Right lobe of liver (tissue), 4 donors: ENCODE results near the gene DYNLT2B.

Experiments
- CTCF ChIP-seq, 4 donors: fragments of 200-600 bp in 3 of 4; fragments of 450-650 bp in 1 of 4; IDR thresholded peaks; one replicate each; pipeline versions ENCODE4 v1.5.1 to v1.8.0; 2016 to 2022; ENCODE audit warnings: antibody characterized with exemption in 4 of 4, mild to moderate bottlenecking in 2 of 4
- POLR2A ChIP-seq: fragments of 450-650 bp; IDR thresholded peaks from one replicate; pipeline ENCODE4 v1.6.1; 2017; ENCODE audit warnings: antibody characterized with exemption, mild to moderate bottlenecking
- donor health status: DM: no; HTN: no; CAD: no.
- donor health status: DM: no; HTN: no; CAD: no.
- donor health status: DM: no; HTN: yes; CAD: no.

DNA sequence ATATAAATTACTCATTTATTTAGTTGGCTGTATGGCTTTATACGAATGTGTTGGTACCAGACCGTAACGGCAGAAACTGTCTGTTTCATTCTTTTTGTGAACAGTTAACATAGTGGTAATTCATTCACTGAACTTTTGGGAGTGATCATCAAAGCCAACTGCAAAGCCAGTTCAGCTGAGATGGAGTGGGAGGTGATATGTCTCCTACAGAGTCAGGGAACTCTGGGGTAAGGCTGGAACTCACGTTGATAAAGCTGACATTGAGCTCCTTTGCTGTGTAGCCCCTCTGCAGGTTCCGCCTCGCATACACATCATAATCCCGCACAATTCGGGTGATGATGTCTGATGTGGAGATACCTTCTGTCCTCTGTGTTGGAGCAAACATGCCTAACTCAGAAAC is 76.3 kb downstream of the DYNLT2B start:
- TF ChIP-seq POLR2A = no peak
- TF ChIP-seq CTCF (IDR thresholded peaks at IDR 0.05) = no peak
